H1 (cell line): ENCODE results near the gene CEBPG. TPM values are rescaled to one million over a fixed set of nuclear protein-coding genes. Genes with fewer than 3 reads are reported as not detected.

Experiments used
- CTCF ChIA-PET: fragments of 300-600 bp; sonication (Branson Sonifier 250); formaldehyde crosslinking; loops from one replicate; lab custom pipeline; 2021; ENCODE audit not compliant: partially characterized antibody; lab: Charles Lee
- POLR2A ChIA-PET: fragments of 300-600 bp; sonication (Branson Sonifier 250); formaldehyde crosslinking; loops from one replicate; lab custom pipeline; 2021; ENCODE audit warnings: inconsistent platforms; ENCODE audit not compliant: partially characterized antibody; lab: Charles Lee
- DNase-seq, 2 experiments: peaks; one replicate each; pipeline versions ENCODE4 v3.0.0 to v3.0.0-alpha.2; 2010 to 2022; ENCODE audit warnings: low spot score in 2 of 2, low read depth in 1 of 2, mixed read lengths in 1 of 2
- FAIRE-seq: peaks from 2 replicates; lab custom pipeline; 2011; peaks lifted over from hg19 to GRCh38; lab: Jason Lieb, UNC
- H2AFZ ChIP-seq: 2 replicates; pipeline ENCODE4 v1.8.1; 2012; ENCODE audit warnings: low read length, inconsistent platforms
- H2AK5ac ChIP-seq: 2 replicates; pipeline ENCODE4 v1.6.1; 2013; ENCODE audit warnings: low read depth, low read length
- H2BK120ac ChIP-seq: replicated peaks from 2 replicates; pipeline ENCODE3; 2013; ENCODE audit warnings: low read depth, low read length, inconsistent platforms
- H2BK12ac ChIP-seq: 2 replicates; pipeline ENCODE4 v1.6.1; 2013; ENCODE audit warnings: low read depth, low read length
- H2BK15ac ChIP-seq: 2 replicates; pipeline ENCODE4 v1.6.1; 2013; ENCODE audit warnings: low read length
- H2BK20ac ChIP-seq: 2 replicates; pipeline ENCODE4 v1.6.1; 2013; ENCODE audit warnings: low read length
- H2BK5ac ChIP-seq: 2 replicates; pipeline ENCODE4 v1.6.1; 2013; ENCODE audit warnings: low read depth, low read length
- H3K14ac ChIP-seq: 2 replicates; pipeline ENCODE4 v1.6.1; 2013; ENCODE audit warnings: inconsistent platforms; ENCODE audit not compliant: insufficient read length
- H3K18ac ChIP-seq: 2 replicates; pipeline ENCODE4 v1.6.1; 2013; ENCODE audit warnings: low read length; ENCODE audit errors: extremely low read depth
- H3K23ac ChIP-seq: 2 replicates; pipeline ENCODE4 v1.6.1; 2013; ENCODE audit warnings: inconsistent platforms; ENCODE audit not compliant: insufficient read length
- H3K23me2 ChIP-seq: 2 replicates; pipeline ENCODE4 v1.6.1; 2013; ENCODE audit warnings: low read depth, low read length
- H3K27ac ChIP-seq: 2 replicates; pipeline ENCODE4 v1.6.1; 2011; ENCODE audit warnings: low read depth, low read length, inconsistent platforms
- H3K27me3 ChIP-seq, 4 experiments: replicated peaks in 1 of 4; 1 replicate in 1 of 4; 2 replicates in 3 of 4; pipeline versions ENCODE4 v1.6.1 to v1.8.1; 2011 to 2013; ENCODE audit warnings: low read length in 3 of 4, mild to moderate bottlenecking in 3 of 4, inconsistent platforms in 2 of 4, mixed read lengths in 2 of 4, moderate library complexity in 1 of 4; ENCODE audit not compliant: control insufficient read depth in 3 of 4, insufficient read depth in 3 of 4; ENCODE audit errors: extremely low read depth in 1 of 4
- H3K36me3 ChIP-seq, 4 experiments: 2 replicates each; pipeline versions ENCODE4 v1.6.1 to v1.8.1; 2011 to 2013; ENCODE audit warnings: mild to moderate bottlenecking in 4 of 4, low read length in 3 of 4, moderate library complexity in 2 of 4, control low read depth in 1 of 4, inconsistent platforms in 1 of 4; ENCODE audit not compliant: insufficient read depth in 4 of 4, control insufficient read depth in 2 of 4
- H3K4ac ChIP-seq: replicated peaks from 2 replicates; pipeline ENCODE3; 2013; ENCODE audit warnings: low read length, low read depth, mixed read lengths, inconsistent platforms; ENCODE audit not compliant: insufficient read length
- H3K4me1 ChIP-seq, 4 experiments: replicated peaks in 1 of 4; 1 replicate in 1 of 4; 2 replicates in 3 of 4; pipeline versions ENCODE4 v1.6.1 to v1.8.1; 2011 to 2013; ENCODE audit warnings: low read length in 3 of 4, inconsistent platforms in 2 of 4, mixed read lengths in 1 of 4; ENCODE audit not compliant: insufficient read depth in 4 of 4, control insufficient read depth in 3 of 4
- H3K4me2 ChIP-seq, 2 experiments: 2 replicates each; pipeline versions ENCODE4 v1.6.1 to v1.8.1; 2011 to 2013; ENCODE audit warnings: low read depth in 2 of 2, low read length in 2 of 2, control low read depth in 1 of 2, inconsistent platforms in 1 of 2, mild to moderate bottlenecking in 1 of 2; ENCODE audit not compliant: insufficient read depth in 1 of 2
- H3K4me3 ChIP-seq, 4 experiments: fragments of 200-600, 300-600 bp in 1 of 4; sonication (generic), shearing (Covaris generic), sonication (Bioruptor Twin) in 1 of 4; 2 replicates each; pipeline versions ENCODE4 v1.5.1 to v1.8.1; 2011 to 2016; ENCODE audit warnings: low read length in 4 of 4, low read depth in 3 of 4, control low read depth in 2 of 4, inconsistent platforms in 2 of 4, mild to moderate bottlenecking in 2 of 4, mixed read lengths in 1 of 4, moderate library complexity in 1 of 4; ENCODE audit not compliant: insufficient read depth in 2 of 4; ENCODE audit errors: extremely low read depth in 1 of 4
- H3K56ac ChIP-seq: replicated peaks from 2 replicates; pipeline ENCODE3; 2013; ENCODE audit warnings: low read depth, mild to moderate bottlenecking, mixed read lengths, low read length, inconsistent platforms; ENCODE audit not compliant: insufficient read length
- H3K79me1 ChIP-seq: 2 replicates; pipeline ENCODE4 v1.6.1; 2013; ENCODE audit warnings: low read depth, low read length, control low read depth
- H3K79me2 ChIP-seq, 2 experiments: 2 replicates each; pipeline versions ENCODE4 v1.6.1 to v1.8.1; 2012 to 2013; ENCODE audit warnings: low read length in 2 of 2, mild to moderate bottlenecking in 2 of 2, inconsistent platforms in 1 of 2; ENCODE audit not compliant: insufficient read depth in 2 of 2, control insufficient read depth in 1 of 2
- H3K9ac ChIP-seq, 4 experiments: replicated peaks in 1 of 4; 1 replicate in 1 of 4; 2 replicates in 3 of 4; pipeline versions ENCODE4 v1.6.1 to v1.8.1; 2011 to 2013; ENCODE audit warnings: low read depth in 3 of 4, low read length in 3 of 4, control low read depth in 2 of 4, mild to moderate bottlenecking in 2 of 4, moderate library complexity in 2 of 4, inconsistent platforms in 1 of 4; ENCODE audit errors: extremely low read depth in 1 of 4
- H3K9me3 ChIP-seq, 2 experiments: 2 replicates each; pipeline versions ENCODE4 v1.6.1 to v1.8.1; 2012 to 2013; ENCODE audit warnings: mild to moderate bottlenecking in 2 of 2, moderate library complexity in 2 of 2, control low read depth in 1 of 2, inconsistent platforms in 1 of 2, low read depth in 1 of 2, low read length in 1 of 2, mixed read lengths in 1 of 2; ENCODE audit not compliant: insufficient read depth in 2 of 2
- H4K20me1 ChIP-seq, 2 experiments: replicated peaks in 1 of 2; 2 replicates each; pipeline versions ENCODE3 to v1.8.1; 2011 to 2013; ENCODE audit warnings: inconsistent platforms in 2 of 2, low read length in 2 of 2, mild to moderate bottlenecking in 1 of 2; ENCODE audit not compliant: insufficient read depth in 2 of 2, control insufficient read depth in 1 of 2
- H4K5ac ChIP-seq: 2 replicates; pipeline ENCODE4 v1.6.1; 2013; ENCODE audit warnings: low read length, low read depth, mixed read lengths, inconsistent platforms; ENCODE audit not compliant: insufficient read length
- H4K8ac ChIP-seq: 2 replicates; pipeline ENCODE4 v1.8.0; 2013; ENCODE audit warnings: mild to moderate bottlenecking, moderate library complexity, low read length, inconsistent platforms; ENCODE audit not compliant: insufficient read depth; ENCODE audit errors: extremely low read depth
- H4K91ac ChIP-seq: replicated peaks from 2 replicates; pipeline ENCODE3; 2013; ENCODE audit warnings: low read length, mixed read lengths, inconsistent platforms; ENCODE audit not compliant: insufficient read length
- HDAC6 ChIP-seq: IDR thresholded peaks from one replicate; pipeline ENCODE4 v1.7.1; 2012; ENCODE audit warnings: low read depth, mild to moderate bottlenecking, inconsistent platforms, low read length, moderate library complexity
- POLR2AphosphoS5 ChIP-seq: IDR thresholded peaks from 2 replicates; pipeline ENCODE4 v1.6.1; 2011; ENCODE audit warnings: low read depth, low read length
- ZNF274 ChIP-seq: IDR thresholded peaks from 2 replicates; pipeline ENCODE4 v1.7.0; 2012; ENCODE audit warnings: low read length, borderline replicate concordance; ENCODE audit errors: extremely low read depth
- WGBS, 2 experiments: shearing (Covaris generic) in 1 of 2; methylation state at CpG; one replicate each; pipeline versions ENCODE4 v1.1.6 to v1.1.7; 2013 to 2015; ENCODE audit warnings: low lambda C conversion rate in 2 of 2, mixed read lengths in 2 of 2, inconsistent platforms in 1 of 2, low coverage in 1 of 2, missing lambda C conversion rate in 1 of 2; ENCODE audit not compliant: insufficient replicate concordance in 2 of 2, insufficient coverage in 1 of 2, insufficient read length in 1 of 2; ENCODE audit errors: extremely low coverage in 1 of 2, missing lambda C conversion rate in 1 of 2; 5-methylcytosine and 5-hydroxymethylcytosine counted together
- polyA plus RNA-seq, 7 experiments: library from polyadenylated mRNA; depleted of rRNA in 3 of 7; stranded (reverse) in 5 of 7; unstranded in 2 of 7; fragments of >200 nt in 5 of 7; fragments of 200-250 nt in 2 of 7; gene quantifications; 1 replicate in 5 of 7; 2 replicates in 1 of 7; 4 replicates in 1 of 7; pipeline versions ENCODE4 v1.2.1 to v1.2.3, GENCODE V29; 2011 to 2013; ENCODE audit warnings: missing spikeins in 2 of 7, mixed read lengths in 2 of 7
- total RNA-seq: library from RNA; stranded (reverse); fragmentation: NEBNext Ultra II Directional; extraction: Animal tissue kit (Norgen Biotek cat#: 25700); gene quantifications from 2 replicates; pipeline ENCODE4 v1.2.1, GENCODE V29; 2021

Gene CEBPG
- total and polyA plus RNA-seq, 2 of the 8 experiments (the other 6 are each of a cell fraction or from before 2014, with no cell fraction given), result 12.3 to 35.4 TPM

- Histone ChIP-seq H3K79me1 (0 out of 2 replicates have a peak, but pooled peaks cover 3% of the 10 kb centered on the region), H2AK5ac (no peak overlapping the region), H3K27me3 (no peaks in the 10 kb centered on the region; a peak in 1 of 7 replicates), H2BK5ac (peak overlapping the region; percentile 78; the same call in 1 of the 2 replicates), H2BK120ac (no peak overlapping the region), H3K9me3 (no peaks in the 10 kb centered on the region), H3K18ac (no peak overlapping the region), H3K79me2 (no peaks in the 10 kb centered on the region), H2BK20ac (no peak overlapping the region), H3K36me3 (no peaks in the 10 kb centered on the region), H3K4ac (no peak overlapping the region), H2BK15ac (no peak overlapping the region), H3K4me2 (no peak overlapping the region), H4K8ac (peak overlapping the region; percentile 66), H2AFZ (no peak overlapping the region), H3K4me1 (no peaks in the 10 kb centered on the region; a peak in 1 of 7 replicates), H3K56ac (no peak overlapping the region), H3K23ac (no peak overlapping the region), H3K27ac (no peak overlapping the region), H3K23me2 (no peaks in the 10 kb centered on the region), H4K20me1 (peaks cover 6 to 16% of the 10 kb centered on the region in 2 experiments), H3K9ac (no peak overlapping the region), H3K14ac (no peak overlapping the region), H4K91ac (no peak overlapping the region), H3K4me3 (no peak overlapping the region), H2BK12ac (no peak overlapping the region), H4K5ac (no peak overlapping the region)
- FAIRE-seq, result no peak
- POLR2A ChIA-PET, result interaction anchor here (1.1 kb wide), 1 partner anchor 187 kb away, joined by 4 read pairs; the partner anchor contains the start of gene SLC7A10
- TF ChIP-seq POLR2AphosphoS5 (no peak), ZNF274 (no peak), HDAC6 (no peak)
- no peak for DNase-seq
- CTCF ChIA-PET, result interaction anchor here (1.0 to 24.5 kb wide), 11 partner anchors 11 to 365 kb away, joined by 3 to 426 read pairs (median 4); no protein-coding TSS in a partner anchor
- WGBS, 2 experiments, result 89% methylated on average over 18 of the region's 18 CpGs; no CpG with 5 or more reads in 1 of the 2 experiments
These were observed 39.3 kb downstream of the CEBPG start for GRCh38 chr19:33412601-33413425.
